Midbrain (tissue), 1 donor: ENCODE results near the gene GPALPP1.
"Not testable (repeated sequence)": the region's sequence is repeated elsewhere in the genome, so short reads cannot be mapped to it uniquely, and the experiment has no call there.

Experiments
- DNase-seq: peaks from one replicate; lab custom pipeline; 2025; lab: John Stamatoyannopoulos, UW

The GPALPP1 gene, protein sequence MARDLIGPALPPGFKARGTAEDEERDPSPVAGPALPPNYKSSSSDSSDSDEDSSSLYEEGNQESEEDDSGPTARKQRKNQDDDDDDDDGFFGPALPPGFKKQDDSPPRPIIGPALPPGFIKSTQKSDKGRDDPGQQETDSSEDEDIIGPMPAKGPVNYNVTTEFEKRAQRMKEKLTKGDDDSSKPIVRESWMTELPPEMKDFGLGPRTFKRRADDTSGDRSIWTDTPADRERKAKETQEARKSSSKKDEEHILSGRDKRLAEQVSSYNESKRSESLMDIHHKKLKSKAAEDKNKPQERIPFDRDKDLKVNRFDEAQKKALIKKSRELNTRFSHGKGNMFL

DNA sequence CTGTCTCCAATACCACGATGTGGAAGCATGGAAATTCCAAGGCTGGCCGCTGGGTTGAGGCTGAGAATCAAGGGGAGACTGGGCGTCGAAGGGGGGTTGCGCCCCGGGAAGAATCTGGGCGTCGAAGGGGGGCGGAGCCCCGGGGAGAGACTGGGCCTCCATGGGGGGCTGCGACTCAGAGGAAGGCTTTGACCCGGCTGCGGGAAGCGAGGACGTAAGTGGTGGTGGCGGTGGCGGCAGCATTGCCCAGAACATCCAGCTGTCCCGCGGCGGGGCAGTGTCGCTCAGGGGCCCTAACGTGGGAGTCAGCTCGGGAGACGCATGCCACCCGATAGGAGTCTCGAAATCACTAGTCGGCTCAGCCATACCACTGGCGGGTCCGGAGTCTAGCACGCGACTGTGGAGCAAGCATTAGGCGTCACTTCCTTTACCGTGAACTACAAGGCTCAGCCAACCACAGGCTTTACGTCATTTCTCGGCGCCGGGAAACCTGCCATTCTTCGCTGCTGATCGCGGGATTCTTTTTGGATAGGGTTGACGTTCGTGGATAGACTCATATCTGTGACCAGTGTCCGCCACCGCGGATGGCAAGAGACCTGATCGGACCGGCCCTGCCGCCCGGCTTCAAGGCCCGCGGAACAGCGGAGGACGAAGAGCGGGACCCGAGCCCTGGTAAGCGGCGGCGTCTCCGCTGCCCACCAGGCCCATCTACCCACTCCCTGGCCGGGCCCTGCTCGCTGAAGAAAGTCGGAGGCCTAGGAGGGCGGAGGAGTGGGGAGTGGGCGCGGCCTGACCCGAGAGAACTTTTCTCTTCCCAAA lies at the start of gene GPALPP1, which contains the start of gene NUFIP1:
Gene GPALPP1 (plus strand): TSS at position 468 of the 819 bp plus-strand sequence. CDS start 117 bp downstream, at position 585.
Gene NUFIP1 (minus strand): TSS at position 401 of the 819 bp plus-strand sequence. CDS start 35 bp downstream, at position 366.
- DNase-seq = peak; percentile 95

DNA sequence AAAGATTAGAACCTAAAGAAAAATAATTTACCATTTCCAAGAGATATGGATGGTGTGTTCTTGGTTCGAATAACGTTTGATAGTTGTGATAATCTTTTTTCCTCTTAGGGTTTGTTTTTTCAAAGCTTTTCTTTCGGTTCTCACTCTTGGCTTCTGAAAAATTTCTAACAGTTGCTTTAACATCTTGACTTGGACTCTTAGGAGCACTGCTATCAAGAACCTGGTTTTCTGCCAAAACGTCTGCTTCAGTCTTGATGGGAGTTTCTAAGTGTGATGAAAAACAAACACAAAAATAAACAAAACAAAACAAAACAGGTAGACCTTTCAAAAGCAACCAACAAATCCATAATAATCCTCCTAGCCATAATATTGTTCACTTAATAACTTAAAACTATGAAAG lies 45.9 kb upstream of the GPALPP1 start:
- not testable (repeated sequence) for DNase-seq

DNA sequence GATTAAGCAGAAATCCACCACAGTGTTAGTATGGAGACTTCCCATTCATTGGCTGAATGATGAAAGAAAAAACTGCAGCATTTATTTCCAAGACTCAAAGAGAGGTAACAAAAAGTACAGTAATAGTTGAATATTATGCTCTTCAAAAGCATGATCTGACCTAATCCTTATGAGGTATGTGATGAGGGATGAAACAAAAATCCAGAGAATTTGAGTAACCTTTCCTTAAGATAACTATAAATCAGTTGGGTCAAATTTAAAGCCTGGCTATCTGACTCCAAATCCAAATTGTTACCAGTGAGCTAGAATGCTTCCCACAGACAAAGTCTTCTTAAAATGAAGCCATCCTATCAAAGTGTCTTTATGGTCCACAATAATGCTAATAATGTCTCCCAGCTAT lies 38.2 kb upstream of the GPALPP1 start:
- no peak for DNase-seq

DNA sequence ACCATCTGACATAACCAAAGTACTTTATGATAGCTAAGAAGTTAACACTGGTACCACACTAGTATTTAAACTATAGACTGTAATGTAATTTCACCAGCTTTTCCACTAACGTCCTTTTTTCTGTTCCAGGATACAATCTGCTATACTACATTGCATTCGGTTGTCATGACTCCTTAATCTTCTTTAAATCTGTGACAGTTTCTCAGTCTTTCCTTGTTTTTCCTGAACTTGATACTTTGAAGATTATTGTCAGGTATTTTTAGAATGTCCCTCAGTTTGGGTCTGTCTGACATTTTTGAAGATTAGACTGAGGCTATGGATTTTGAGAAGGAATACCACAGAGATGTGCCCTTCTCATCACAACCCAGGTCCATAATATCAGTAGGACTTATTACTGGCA lies 36.7 kb upstream of the GPALPP1 start:
- no peak for DNase-seq

DNA sequence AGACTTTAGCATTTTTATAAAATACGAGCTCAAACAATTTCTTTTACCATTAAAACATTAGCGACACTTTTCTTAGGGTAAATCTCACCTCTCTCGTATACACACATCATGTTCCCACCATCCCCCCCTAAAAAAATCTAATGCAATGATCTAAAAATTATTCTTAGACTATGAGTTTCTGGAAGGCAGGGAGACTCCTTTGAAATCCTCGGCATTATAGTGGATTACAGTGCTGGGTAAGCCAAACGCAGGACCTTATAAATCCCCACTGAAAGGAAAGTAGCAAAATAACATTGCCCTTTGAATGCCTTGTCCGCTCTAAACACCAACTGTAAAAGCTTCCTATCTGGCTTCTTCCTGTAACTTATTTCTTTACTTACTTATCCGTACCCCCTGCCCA lies 35.1 kb upstream of the GPALPP1 start:
- DNase-seq = no peak

DNA sequence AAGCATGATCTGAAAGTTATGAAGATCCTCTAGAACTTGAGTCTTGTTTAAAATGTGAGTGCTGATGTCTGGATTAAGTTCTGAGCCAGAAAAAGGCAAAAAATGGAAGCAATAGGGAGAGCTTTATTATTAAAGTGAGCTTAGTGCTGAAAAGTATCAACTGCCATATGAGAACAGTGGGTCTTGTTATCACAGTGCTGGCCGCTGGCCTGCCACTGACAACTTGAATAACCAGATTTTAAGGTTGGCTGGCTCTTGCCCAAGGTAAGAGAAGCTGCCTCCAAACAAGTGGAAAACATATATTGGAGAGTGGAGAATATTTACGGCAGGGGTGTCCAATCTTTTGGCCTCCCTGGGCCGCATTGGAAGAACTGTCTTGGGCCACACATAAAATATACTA lies 33.9 kb upstream of the GPALPP1 start:
- no peak for DNase-seq

DNA sequence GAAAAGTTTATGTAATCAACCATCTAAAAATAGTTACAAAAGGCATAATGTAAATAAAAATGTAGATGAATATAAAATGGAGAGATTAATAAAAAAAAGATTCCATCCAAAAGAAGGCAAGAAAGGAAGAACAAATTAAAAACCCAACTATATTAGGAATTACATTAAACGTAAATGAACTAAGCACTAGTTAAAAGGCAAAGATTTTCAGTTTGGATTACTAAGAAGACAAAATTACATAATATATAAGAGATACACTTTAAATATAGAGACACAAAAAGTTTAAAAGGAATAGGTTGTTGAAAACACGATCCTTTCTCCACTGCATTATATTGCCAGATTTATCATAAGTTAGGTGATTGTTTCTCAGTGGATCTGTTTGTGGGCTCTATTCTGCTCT lies 27.3 kb upstream of the GPALPP1 start:
- DNase-seq = no peak

DNA sequence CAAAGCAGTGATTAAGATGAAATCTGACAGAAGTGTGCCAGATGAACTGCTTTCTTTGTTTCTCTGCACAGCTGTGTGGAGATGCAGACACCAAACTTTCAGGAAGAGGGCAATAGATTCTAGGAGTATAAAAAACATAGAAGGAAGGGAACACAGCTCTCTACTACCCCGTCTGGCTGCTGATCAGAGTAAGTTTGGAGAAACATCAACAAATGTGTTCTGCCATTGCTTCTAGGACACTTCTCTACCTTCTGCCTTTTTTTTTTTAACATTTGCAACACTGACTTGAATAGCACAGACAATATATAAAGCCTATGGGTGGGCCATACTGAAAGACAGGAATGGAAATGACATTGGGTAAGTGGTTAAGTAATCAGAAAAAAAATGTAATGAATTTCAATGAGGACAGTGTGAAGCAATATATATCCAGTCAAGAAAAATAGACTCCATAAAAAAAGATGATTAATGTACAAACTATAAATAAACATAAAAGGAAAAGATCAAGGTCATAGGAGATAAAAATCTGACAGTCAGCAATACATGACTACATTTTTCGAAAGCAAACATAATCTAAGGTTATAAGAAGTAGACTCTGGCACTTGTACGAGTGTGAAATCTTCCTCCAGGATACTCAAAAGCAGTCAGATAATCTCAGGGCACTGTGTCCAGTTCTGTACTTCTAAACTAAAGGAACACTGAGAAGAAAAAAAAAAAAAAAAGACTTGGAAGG lies 21.5 kb upstream of the GPALPP1 start:
- DNase-seq = no peak

DNA sequence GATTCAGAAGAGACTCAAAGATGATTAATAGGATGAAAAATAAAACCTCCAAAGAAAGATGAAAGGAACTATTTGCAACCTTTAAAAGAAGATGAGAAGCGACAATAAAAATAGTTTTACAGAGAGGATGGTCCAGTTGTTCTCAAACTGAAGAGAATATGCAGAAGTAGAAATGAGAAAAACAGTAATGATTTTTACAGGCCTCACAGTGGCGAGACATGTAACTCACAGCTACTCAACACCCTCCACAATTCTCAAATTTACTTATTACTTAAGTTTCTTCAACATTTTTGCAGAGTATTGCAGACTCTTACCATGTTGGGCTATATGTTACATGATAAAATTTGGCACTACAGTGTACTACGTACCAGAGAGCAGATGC lies 20.9 kb upstream of the GPALPP1 start:
- no peak for DNase-seq

DNA sequence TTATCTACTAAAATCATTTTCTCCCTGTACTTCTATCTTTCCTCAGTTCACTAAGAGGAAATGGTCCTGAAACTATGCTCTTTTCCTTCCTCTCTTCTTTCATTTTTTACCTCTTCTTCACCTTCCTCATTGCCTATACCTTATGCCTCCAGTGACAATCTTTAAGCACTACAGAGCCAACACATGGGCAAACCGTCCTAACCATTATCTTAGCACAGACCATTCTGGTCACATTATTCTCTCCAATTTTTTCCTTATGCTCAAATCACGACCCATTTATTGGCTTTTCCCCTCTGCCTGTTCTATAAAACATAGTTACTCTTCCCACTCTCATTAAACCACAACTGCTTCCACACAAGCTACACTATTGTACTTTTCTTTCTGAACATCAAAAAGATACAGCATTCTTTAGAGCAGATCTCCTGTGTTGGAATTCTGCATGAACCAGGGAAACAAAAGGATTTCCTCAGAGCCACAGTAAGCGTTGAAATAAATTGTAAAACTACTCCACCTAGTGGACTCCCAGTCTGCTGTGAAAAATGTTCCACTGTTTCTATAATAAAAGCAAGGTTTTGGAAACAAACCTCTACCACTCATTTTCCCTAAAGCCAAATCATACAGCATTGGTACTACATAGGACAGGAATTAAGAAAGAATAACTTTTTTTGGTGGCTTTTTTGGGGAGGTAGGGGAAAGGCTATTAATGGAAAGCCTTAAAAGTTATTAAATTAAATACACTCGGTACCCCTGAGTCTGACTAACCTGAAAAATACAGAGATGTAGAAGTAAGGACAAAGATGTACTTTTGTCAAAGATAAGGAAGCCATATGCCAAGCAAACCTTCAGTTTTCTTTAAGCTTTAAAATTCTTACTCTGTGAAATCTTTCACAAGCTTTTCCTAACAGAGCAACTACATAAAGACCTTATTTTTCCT lies 19.5 kb upstream of the GPALPP1 start:
- DNase-seq = peak; percentile 80

DNA sequence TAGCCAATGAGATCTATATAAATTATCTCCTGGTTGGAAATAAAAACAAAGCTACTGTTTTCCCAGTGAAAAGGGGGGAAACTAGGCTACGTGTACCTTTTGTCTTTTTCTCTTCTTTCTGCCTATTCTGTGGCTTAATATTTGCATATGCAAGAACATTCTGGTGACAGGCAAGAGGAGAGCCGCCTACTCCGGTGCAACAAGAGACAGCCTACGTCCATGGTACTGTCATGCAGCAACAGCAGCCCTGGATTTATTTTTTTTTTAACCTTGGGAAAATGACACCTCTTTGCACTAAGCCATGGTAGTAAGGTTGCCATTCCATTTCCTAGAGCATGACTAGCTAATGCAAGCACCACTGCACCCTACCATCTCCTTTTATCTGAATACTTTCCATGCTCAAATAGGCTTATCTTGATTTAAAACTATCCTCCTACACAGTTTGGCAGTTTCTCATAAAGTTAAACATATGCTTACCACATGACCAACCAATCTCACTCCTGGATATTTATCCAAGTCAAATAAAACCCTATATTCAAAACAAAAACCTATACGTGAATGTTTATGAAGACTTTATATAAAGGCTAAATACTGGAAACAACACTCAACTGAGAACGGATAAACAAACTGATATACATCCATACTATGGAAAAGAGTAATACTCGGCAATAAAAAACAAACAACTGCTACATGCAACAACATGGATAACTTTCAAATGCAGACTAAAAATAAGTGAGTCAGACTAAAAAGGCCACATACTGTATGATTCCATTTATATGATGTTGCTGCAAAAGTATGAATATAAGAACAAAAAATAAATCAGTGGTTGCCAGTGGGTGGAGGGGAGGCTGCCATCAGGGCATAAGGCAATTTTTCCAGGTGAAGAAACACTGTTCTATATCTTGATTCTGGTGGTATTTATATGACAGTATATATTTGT lies 17.4 kb upstream of the GPALPP1 start:
- DNase-seq = no peak

DNA sequence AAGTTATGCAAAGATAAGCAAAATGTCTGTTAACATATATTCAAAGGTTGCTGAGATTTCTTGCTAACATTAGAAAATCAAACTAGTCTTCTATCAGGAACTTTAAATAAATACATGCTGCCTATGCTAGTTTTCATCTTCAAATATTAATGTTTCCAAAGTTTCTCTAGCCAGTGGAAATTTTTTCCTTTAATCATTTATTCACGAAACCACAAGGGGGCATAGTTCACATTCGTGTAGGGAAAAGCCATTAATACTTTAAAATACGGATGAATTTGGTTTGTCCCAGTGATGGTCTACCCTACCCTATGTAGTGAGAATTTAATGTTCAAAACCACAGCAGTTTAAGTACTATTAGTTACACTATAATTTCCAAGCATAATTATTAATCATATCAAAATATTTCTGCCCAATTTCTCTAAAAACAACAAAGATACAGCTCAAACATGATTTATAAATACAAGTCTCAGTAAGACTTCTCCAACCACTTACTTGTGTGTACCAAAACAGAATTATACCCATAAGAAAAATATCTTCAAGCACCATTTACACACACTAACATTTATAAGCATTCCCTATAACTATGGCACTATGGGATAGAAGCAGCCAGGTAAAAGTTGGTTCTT lies 16.3 kb upstream of the GPALPP1 start:
- DNase-seq = peak; percentile 12

DNA sequence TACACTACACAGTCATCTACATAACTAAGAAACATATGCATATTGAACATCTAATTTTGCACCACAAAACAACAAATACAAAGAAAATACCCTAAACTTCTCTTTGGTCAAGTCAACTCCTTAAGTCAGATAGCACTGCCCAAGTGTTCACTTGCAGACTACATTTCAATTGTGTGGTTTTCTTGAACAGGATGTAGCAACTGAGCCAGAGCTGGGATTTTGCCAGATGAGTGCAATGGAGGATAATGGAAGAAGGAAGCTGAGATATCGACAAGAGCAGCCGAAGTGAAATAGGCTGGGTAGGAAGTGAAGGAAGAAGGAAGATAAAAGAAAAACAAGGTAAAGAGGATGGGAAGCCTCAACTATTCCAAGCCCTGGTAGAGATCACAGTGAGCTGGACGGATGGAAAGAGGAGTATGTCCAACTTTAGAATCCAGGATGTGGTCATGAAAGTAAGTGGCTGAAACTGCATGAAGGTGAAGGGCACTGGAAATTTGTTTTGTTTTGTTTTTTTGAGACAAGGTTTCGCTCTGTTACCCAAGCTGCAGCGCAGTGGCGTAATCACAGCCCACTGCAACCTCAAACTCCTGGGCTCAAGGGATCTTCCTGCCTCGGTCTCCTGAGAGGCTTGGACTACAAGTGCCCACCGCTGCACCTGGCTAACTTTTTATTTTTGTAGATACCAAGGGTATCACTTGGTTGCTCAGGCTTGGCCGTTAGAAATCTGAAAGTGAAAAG lies 15.1 kb upstream of the GPALPP1 start:
- DNase-seq = no peak

DNA sequence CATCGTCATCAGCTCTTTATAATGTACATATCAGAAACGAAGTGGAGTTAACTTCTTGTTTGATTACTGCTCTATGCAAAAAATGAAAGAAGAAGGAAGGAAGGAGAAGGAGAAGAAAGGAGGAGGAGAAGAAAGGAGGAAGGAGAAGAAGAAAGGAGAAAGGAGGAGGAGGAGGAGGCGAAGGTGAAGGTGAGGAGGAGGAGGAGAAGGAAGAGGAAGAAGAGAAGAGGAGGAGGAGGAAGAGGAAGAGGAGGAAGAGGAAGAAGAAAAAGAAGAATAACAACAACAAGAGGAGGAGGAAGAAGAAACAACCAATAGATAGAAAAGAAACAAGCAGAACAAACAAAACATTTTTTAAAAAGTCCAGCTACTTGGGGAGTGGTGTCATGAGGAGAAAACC lies 13.1 kb upstream of the GPALPP1 start:
- no peak for DNase-seq

DNA sequence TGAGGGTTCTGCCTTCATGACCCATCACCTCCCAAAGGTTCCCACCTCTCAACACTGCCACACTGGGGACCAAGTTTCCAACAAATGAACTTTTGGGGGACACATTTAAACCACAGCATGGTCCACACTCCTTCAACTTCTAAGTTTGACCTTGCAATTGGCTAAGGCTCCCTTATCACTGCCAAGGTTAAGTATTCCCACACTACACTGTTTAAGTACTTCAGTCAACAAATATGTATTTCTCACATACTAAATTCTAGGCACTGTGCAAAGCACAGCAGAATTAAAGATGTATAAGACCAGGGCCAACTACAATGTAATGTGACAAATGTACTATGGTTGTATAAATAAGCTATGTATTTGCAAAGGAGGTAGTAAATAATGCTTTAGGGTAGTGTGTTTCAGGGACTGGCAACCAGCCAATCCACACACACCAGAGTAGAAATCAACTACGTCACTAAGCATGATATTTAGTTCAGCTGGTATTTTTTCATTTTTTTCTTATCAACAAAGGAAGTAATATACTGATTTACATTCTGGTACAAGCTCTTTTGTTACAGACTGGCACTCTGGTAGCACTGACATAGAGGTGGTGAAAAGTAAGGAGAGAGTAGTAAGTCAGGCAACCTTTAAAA lies 12.3 kb upstream of the GPALPP1 start:
- DNase-seq = no peak

DNA sequence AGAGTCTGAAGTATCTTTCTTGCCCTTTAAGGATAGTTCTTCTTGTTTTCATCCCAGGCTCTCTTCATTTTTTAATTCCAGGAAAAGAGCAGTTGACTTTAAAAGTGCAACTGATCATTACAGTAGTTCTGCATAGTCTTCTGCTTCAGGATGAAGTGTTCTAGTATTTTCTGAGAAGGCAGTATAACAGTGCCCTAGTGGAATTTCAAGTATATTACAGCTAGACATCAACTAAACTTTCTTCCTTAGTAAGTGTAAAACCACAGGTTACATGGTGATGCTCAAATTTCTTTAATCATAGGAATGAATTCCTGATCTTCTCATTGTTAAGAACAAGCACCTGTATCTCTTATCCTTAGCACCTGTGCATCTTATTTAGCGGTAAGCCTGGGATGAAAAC lies 11.0 kb upstream of the GPALPP1 start:
- DNase-seq = no peak

DNA sequence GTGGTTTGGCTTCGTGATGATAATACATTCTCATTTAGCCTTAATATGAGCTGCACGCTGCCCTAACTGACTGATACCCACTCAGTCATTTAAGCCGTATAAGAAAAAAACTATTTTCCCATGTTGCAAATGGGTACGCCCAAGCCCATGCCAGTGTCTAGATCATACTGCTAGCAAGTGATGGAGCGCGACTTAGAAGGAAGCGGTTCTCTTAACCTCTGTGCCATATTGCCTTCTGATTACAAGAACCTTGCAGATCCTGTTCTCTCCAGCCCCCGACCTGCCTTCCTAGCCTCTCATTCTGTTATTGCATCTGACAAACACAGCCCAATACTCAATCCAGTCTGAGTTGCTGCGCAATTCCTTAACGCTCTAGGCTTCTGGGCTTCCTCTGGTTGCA lies 603 bp downstream of the GPALPP1 start:
- no peak for DNase-seq

DNA sequence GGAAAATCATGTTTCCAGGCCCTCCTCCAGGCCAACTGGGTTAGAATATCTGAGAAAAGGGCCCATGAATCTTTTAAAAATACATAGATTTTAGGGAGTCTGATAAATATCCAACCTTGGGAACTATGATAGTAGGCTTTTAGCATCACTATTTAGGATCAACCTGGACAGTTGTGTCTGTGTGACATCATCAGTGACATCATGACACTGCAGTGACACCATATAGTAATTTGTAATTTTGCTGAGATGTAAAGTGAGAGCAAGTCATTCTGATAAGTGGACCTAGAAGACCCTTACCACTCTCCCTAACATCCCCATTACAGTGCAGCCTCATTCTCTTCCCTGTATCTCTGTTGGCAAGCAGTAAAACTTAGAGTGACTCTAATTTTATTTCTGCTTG lies 14.1 kb downstream of the GPALPP1 start:
- no peak for DNase-seq

DNA sequence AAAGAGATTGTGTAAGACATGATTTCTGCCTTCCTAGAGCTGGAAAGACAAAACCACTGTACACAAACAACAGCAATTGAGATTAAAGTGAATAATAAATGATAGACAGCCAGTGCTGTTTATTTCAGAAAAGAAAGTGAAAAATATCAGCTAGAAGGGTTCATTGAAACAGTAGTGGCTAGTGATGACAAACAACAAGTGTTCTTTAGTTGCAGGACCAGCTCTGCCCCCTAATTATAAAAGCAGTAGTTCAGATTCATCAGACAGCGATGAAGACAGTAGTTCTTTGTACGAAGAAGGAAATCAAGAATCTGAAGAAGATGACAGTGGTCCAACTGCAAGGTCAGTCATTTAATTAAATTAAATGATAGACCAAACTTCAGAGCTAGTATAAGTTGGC lies 14.8 kb downstream of the GPALPP1 start:
- DNase-seq = no peak
